Calu3 (cell line): Measurements from ENCODE around the gene CD164L2. TPM values are rescaled to one million over a fixed set of nuclear protein-coding genes. Genes with fewer than 3 reads are reported as not detected.

Experiments
- BruUV-seq: library from RNA; stranded (reverse); fragments of 400-500 nt; replicated peaks from 2 replicates; lab custom pipeline; 2021; lab: Mats Ljungman, UMichigan
- CTCF ChIA-PET: fragments of 300-600 bp; sonication (Branson Sonifier 250); formaldehyde crosslinking; loops from one replicate; lab custom pipeline; 2022; ENCODE audit warnings: antibody characterized with exemption; lab: Charles Lee
- DNase-seq: peaks from one replicate; pipeline ENCODE4 v3.0.0; 2022
- H3K27ac Mint-ChIP-seq: one replicate; pipeline ENCODE4 v1.8.0; 2022; ENCODE audit warnings: mixed read lengths; ENCODE audit not compliant: unreplicated experiment
- H3K27me3 Mint-ChIP-seq: one replicate; pipeline ENCODE4 v1.8.0; 2022; ENCODE audit warnings: mixed read lengths; ENCODE audit not compliant: unreplicated experiment
- H3K36me3 Mint-ChIP-seq: one replicate; pipeline ENCODE4 v1.8.0; 2022; ENCODE audit warnings: mild to moderate bottlenecking, moderate library complexity, mixed read lengths; ENCODE audit not compliant: insufficient read depth, unreplicated experiment
- H3K4me1 Mint-ChIP-seq: one replicate; pipeline ENCODE4 v1.8.0; 2022; ENCODE audit warnings: mild to moderate bottlenecking, low read depth, mixed read lengths; ENCODE audit not compliant: unreplicated experiment
- H3K4me3 Mint-ChIP-seq: one replicate; pipeline ENCODE4 v1.8.0; 2022; ENCODE audit warnings: mild to moderate bottlenecking, low read depth, moderate library complexity, mixed read lengths; ENCODE audit not compliant: unreplicated experiment
- H3K9me3 Mint-ChIP-seq: one replicate; pipeline ENCODE4 v1.8.0; 2022; ENCODE audit warnings: low read depth, mixed read lengths; ENCODE audit not compliant: unreplicated experiment
- intact Hi-C: fragments of 100-400 bp; cut with micrococcal nuclease; formaldehyde crosslinking; loops from one replicate; pipeline ENCODE4 v1.10.0; 2022; ENCODE audit not compliant: unreplicated experiment
- total RNA-seq: library from RNA; stranded (reverse); gene quantifications from 2 replicates; pipeline ENCODE4 v1.2.3, GENCODE V29; 2022
- TF ChIP-seq, protein P1 (sequence below): fragments of 200-600 bp; IDR thresholded peaks from one replicate; pipeline ENCODE4 v1.8.0; 2022; ENCODE audit warnings: antibody characterized with exemption; ENCODE audit not compliant: unreplicated experiment

CD164L2 gene
- total RNA-seq, 1 experiment from 2014 or later: not detected

DNA sequence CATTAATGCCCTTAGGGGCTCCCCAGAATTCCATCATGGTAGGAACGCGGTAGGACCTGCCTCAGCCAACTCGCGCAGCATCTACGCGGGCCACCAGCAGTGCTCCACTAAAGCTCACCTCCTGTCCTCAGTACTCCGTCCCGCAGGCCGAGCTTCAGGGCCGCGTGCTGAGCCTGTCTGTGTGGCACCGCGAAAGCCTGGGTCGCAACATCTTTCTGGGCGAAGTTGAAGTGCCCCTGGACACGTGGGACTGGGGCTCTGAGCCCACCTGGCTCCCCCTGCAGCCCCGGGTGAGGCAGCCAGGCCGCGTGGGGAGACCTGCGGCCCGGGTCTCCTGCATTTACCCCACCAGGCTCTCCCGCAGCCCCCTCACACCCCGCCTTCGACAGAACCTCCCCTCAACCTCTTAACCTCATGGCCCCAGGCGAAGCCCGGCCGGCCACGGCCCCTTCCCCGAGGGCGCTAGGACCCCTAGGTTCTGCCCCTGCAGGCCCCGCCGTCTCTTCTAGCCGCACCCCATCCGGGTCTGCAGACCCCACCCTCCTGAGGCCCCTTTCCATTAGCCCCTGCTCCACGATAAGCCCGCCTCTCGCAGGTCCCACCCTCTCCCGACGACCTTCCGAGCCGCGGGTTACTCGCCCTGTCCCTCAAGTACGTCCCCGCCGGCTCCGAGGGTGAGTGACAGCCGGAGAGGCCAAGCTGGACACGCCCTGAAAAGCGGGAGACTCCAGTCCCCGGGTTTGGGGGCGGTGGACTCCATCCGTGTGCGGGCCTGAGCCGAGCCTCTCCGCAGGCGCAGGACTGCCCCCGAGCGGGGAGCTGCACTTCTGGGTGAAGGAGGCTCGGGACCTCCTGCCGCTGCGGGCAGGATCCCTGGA, 32.2 kb downstream of the CD164L2 start:
- intact Hi-C loops: no loop called here
- Mint-ChIP-seq H3K36me3 (peaks cover 34% of the 10 kb centered on the region), H3K4me1 (peaks cover 16% of the 10 kb centered on the region), H3K27ac (no peak overlapping the region), H3K4me3 (no peak overlapping the region), H3K9me3 (no peaks in the 10 kb centered on the region), H3K27me3 (no peaks in the 10 kb centered on the region)
- no peak for DNase-seq
- TF ChIP-seq, protein P1, sequence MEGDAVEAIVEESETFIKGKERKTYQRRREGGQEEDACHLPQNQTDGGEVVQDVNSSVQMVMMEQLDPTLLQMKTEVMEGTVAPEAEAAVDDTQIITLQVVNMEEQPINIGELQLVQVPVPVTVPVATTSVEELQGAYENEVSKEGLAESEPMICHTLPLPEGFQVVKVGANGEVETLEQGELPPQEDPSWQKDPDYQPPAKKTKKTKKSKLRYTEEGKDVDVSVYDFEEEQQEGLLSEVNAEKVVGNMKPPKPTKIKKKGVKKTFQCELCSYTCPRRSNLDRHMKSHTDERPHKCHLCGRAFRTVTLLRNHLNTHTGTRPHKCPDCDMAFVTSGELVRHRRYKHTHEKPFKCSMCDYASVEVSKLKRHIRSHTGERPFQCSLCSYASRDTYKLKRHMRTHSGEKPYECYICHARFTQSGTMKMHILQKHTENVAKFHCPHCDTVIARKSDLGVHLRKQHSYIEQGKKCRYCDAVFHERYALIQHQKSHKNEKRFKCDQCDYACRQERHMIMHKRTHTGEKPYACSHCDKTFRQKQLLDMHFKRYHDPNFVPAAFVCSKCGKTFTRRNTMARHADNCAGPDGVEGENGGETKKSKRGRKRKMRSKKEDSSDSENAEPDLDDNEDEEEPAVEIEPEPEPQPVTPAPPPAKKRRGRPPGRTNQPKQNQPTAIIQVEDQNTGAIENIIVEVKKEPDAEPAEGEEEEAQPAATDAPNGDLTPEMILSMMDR: no peak
- no TSS peak for BruUV-seq
- CTCF ChIA-PET: interaction anchor here (0.6 kb wide), 1 partner anchor 707 kb away, joined by 3 read pairs; no protein-coding TSS in a partner anchor

DNA sequence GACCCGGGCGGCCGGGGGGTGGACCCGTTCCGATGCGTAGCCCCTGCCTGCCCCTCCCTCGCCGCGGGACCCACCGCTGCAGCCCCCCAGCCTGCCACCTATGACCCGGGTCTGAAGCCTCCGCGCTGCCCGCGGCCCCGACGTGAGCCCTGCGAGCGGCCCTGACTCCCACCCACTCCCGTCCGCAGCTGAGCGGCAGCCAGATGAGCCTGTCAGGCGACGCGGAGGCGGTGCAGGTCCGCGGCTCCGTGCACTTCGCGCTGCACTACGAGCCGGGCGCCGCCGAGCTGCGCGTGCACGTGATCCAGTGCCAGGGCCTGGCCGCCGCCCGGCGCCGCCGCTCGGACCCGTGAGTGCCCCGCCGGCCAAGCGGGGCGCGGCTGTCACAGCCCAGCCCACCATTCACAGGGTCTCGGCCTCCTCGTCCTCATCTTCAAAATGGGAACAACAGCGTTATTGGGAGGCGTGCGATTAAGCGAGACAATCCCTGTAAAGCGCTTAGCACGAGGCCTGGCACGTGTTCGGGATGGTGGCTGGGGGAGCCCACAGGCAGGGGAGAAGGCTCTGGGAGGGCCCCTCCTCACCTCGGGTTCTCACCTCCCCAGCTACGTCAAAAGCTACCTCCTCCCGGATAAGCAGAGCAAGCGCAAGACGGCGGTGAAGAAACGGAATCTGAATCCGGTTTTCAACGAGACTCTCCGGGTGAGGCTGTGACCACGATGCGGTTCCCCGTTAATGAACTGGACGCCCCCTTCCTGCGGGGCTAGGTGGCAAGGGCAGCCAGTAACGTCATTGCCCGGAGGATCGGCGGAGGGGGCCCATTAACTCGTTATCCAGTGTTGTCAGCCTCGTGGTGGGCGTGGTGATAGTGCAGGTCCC, 33.1 kb downstream of the CD164L2 start:
- H3K27me3 Mint-ChIP-seq: no peaks in the 10 kb centered on the region
- H3K4me1 Mint-ChIP-seq: peaks cover 16% of the 10 kb centered on the region
- TF ChIP-seq, protein P1: no peak
- no peak for DNase-seq
- CTCF ChIA-PET: interaction anchor here (0.6 kb wide), 1 partner anchor 706 kb away, joined by 3 read pairs; no protein-coding TSS in a partner anchor
- peaks cover 36% of the 10 kb centered on the region for H3K36me3 Mint-ChIP-seq
- BruUV-seq: no TSS peak
- intact Hi-C loops: no loop called here
- H3K4me3 Mint-ChIP-seq: no peak overlapping the region
- no peak overlapping the region for H3K27ac Mint-ChIP-seq
- no peaks in the 10 kb centered on the region for H3K9me3 Mint-ChIP-seq

DNA sequence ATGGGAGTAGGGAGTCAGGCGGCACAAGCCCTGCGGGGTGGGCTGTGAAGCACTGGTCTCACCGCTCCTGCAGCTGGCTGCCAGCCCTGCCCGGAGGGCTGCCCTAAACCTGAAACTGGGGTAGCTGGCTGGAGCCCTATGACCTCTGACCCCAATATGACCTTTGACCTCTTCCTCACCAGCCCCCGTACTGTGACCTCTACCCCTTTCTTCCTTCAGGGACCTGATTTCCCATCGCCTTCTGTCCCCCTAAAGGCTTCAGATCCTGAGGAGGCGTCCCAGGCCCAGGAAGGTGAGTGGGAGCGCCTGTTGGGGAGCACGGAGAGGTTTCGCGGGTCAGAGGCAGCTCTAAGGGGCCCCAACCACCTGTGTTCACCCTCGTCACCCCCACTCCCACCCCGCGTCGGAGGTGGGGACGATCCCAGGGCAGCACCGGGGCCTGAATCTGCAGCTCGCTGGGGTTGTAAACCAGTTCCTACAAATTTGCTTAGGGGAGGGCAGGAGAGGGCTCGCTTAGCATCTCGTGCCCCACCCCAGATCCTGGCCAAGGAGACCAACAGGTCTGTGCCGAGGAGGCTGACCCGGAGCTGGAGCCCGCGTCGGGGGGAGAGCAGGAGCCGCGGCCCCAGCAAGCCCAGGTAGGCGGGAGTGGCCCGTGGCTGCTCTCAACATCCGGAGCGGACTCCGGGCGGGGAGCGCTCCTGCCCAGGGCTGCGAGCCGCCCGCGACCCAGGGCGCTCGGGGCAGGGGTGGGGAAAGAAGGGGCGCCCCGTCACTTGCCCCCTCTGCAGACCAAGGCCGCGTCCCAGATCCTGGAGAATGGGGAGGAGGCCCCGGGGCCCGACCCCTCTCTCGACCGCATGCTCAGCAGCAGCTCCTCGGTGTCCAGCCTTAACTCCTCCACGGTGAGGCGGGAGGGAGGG, 34.0 kb downstream of the CD164L2 start:
- no peak overlapping the region for H3K4me3 Mint-ChIP-seq
- H3K4me1 Mint-ChIP-seq: peaks cover 16% of the 10 kb centered on the region
- H3K9me3 Mint-ChIP-seq: no peaks in the 10 kb centered on the region
- peaks cover 36% of the 10 kb centered on the region for H3K36me3 Mint-ChIP-seq
- TF ChIP-seq, protein P1: no peak
- intact Hi-C loops: no loop called here
- peak; percentile 60 for DNase-seq
- no TSS peak for BruUV-seq
- no peaks in the 10 kb centered on the region for H3K27me3 Mint-ChIP-seq
- CTCF ChIA-PET: interaction anchor here (0.7 kb wide), 1 partner anchor 169 kb away, joined by 13 read pairs; no protein-coding TSS in a partner anchor
- H3K27ac Mint-ChIP-seq: no peak overlapping the region
